Stimulated activated CD4-positive, alpha-beta T cell treated with anti-CD3 and anti-CD28 coated beads, Interleukin-4, amount 100 ng/mL, for 1 hour (primary cell): Measurements from ENCODE around the gene TPSAB1.
"Not testable (repeated sequence)": the region's sequence is repeated elsewhere in the genome, so short reads cannot be mapped to it uniquely, and the experiment has no call there.

Experiments
- DNase-seq: peaks from one replicate; pipeline ENCODE4 v3.0.0-alpha.2; 2020

TPSAB1 gene

GRCh38 chr16:1240436-1240835, at the start of gene TPSAB1:
Gene TPSAB1, plus strand, starts transcription at chr16:1240705. Its CDS starts 234 bp downstream, at chr16:1240939.
- DNase-seq, result peak; percentile 1

- DNase-seq, result not testable (repeated sequence)
Observed at GRCh38 chr16:1190789-1191188, 49.7 kb upstream of the TPSAB1 start.

DNA sequence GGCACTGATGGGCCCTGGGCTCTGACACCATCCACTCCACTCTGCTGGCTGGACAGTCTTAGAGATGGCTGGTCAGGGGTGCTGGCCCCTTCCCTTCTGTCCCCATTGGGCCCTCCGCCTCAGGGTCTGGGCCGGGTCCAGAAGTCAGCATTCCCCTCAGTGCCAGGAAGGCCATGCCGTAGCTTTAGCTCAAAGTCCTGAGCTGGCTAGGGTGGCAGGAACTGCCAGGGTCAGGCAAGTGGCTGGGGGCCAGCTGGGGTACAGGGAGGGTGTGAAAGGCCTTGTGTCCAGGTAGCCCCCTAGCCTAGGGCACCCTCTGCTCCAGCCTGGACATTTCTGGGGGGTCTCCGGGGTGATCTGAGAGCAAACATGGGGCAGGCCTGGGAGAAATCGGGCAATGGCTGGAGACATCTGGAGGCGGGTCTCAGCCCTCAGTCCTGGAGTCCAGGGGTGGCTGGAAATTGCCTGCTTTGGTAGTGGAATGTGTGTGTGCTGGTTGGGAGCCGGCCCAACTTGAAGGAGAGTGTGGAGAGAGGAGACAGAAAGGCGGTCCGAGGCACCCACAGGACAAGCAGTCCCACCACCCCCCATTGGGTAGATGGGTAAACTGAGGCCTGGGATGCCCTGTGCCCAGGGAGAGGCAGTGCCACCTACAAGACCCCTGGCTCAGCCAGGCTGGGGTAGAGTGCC, 48.0 kb upstream of the TPSAB1 start:
- DNase-seq, result no peak

DNA sequence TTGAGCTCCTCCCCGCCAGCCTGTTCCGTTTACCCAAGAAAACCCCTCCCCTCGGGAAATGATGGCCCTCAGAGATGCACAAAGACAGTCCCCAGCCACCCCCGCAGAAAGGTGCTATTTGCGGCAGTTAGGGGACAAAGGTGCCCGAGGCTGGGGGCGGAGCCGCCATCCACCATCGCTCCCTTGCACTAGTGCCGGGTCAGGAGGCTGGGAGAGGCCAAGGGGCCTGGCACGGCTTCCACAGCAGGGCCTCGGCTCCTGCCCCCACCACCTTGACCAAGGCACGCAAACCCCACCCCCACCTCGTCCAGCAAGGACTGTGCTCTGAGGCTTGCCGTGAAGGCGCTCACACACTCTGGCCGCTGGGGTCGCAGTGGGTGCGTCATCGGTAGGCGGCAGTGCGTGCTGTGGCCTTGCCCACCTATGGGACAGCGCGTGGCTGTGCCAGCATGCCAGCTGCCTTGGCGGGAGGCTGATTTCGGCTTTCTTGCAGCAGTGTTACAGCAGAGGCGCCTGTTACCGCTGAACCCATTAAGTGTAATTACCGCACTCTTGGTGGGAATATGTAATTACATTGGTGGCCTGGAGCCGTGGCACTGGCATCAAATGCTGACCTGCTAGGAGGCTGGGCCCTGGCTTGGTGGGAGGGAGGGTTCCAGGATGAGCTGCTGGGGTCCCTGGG, 47.2 kb upstream of the TPSAB1 start:
- no peak for DNase-seq

DNA sequence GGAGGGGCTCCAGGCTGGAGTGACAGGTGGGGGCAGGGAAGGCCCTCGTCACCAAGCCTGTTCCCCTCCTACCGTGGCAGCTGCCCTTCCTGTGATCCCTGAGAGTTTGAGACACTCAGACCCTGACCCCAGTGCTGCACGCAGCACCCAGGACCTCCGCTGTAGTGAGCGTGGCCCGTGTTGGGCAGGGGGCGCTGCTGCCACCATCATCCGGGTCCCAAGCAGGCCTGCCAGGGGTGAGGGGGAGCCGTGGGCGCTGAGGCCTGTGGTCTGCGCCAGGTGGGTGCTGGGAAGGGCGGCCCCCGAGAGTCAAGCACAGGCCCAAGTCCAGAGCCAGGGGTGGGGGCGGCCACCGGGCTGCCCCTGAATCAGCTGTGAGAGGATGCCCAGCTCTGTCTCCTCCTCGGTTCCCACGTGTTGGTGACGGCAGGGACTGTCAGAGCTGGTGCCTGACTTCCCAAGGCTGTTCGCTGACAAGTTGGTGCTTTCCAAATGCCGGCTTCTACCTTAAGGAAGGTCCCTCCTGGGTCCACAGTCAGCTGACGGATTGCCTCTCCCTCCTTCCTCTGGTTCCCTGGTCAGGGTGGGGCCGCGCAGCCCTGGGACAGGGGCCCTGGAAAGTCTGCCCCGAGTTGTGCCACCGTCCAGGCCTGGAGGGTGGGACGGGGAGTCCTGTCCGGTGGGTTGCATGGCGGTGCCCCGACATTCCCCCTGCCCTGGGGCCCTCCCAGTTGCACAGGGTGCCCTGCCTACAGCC, 46.5 kb upstream of the TPSAB1 start:
- DNase-seq, result no peak

DNA sequence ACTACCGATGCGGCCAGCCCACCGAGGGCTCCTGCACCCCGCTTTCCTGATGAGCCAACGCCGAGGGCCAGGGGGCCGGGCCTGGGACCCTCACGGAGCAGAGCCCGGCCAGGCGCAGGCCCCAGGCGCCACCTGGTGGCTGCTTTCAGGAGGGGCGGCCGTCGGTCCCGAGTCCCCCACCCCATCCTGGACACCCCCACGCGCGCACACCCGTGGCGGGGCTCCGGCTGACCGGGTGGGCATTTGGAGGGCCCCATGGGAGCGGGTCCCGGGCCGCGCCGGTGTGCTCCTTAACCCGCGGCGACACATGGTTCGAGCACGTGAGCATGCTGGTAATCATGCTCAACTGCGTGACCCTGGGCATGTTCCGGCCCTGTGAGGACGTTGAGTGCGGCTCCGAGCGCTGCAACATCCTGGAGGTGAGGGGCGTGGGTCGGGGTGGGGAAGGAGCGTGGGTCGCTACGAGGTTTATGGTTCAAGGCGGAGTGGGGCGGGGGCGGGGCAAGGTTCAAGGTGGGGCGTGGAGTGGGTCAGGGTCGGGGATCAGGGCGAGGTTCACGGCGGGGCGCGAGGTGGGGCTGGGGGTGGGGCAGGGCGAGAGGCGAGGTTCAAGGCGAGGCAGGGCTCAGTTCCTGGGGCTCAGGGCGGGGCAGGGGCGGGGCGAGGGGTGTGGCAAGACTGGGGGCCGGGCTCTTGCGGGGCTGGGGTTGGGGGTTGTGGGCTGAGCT, 45.7 kb upstream of the TPSAB1 start:
- DNase-seq, result peak; percentile 33

DNA sequence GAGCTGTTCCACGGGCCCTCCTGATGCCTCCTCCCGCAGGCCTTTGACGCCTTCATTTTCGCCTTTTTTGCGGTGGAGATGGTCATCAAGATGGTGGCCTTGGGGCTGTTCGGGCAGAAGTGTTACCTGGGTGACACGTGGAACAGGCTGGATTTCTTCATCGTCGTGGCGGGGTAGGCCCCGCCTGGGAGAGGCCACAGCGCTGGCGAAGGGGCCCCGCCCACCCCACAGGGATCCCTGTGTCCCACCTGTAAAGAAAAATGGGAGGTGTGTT, 45.2 kb upstream of the TPSAB1 start:
- no peak for DNase-seq

- no peak for DNase-seq
Observed at GRCh38 chr16:1196494-1196893, 44.0 kb upstream of the TPSAB1 start.

- DNase-seq, result no peak
Observed at GRCh38 chr16:1197237-1197866, 43.2 kb upstream of the TPSAB1 start.

GRCh38 chr16:1198194-1198593, 42.3 kb upstream of the TPSAB1 start:
- no peak for DNase-seq

DNA sequence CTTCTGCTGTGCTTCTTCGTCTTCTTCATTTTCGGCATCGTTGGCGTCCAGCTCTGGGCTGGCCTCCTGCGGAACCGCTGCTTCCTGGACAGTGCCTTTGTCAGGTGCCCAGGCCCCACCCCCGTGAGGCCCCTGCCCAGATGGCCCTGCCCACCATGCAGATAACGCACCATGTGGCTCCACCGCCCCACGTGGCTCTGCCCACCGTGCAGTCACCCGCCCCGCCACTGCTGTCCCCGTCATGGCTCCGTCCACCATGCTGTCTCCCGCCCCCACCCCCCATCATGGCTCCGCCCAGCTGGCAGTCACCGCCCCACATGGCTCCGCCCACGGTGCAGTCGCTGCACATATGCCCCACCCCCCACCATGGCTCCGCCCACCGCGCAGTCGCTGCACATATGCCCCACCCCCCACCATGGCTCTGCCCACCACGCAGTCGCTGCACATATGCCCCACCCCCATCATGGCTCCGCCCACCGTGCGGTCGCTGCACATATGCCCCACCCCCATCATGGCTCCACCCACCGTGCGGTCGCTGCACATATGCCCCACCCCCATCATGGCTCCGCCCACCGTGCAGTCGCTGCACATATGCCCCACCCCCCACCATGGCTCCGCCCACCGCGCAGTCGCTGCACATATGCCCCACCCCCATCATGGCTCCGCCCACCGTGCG, 41.7 kb upstream of the TPSAB1 start:
- DNase-seq, result not testable (repeated sequence)

DNA sequence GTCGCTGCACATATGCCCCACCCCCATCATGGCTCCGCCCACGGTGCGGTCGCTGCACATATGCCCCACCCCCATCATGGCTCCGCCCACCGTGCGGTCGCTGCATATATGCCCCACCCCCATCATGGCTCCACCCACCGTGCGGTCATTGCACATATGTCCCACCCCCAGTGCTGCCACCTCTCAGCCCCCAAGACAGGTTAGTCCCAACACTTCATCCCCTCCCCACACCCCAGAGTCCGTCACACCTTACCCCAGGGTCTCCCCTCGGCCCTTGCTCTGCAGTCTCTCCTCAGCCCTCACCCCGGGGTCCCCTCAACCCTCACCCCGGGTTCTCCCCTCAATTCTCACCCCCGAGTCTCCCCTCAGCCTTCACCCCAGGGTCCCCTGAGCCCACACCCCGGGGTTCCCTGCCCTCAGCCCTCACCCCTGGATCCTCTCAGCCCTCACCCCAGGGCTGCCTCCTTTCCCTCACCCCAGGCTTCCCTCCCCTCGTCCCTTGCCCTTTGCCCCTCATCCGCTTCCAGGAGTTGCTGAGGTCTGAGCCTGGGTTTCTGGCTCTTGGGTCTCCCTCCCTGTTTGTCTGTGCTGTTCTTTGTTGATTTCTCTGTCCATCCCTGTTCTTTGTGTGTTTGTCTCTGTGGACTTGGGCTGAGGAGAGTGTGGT, 41.0 kb upstream of the TPSAB1 start:
- no peak for DNase-seq

DNA sequence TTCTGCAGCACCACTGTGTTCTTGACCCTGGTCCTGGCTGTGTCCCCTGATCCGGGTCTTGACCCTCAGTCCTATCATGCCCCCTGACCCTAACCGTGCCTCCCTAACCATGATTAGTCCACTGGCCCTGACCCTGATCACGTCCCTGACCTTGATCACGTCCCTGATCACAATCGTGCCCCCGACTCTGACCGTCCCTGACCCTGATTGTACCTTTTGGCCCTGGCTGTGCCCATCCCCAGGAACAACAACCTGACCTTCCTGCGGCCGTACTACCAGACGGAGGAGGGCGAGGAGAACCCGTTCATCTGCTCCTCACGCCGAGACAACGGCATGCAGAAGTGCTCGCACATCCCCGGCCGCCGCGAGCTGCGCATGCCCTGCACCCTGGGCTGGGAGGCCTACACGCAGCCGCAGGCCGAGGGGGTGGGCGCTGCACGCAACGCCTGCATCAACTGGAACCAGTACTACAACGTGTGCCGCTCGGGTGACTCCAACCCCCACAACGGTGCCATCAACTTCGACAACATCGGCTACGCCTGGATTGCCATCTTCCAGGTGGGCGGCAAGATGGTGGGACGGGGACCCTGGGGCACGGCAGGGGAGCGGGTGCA, 40.4 kb upstream of the TPSAB1 start:
- DNase-seq, result no peak

DNA sequence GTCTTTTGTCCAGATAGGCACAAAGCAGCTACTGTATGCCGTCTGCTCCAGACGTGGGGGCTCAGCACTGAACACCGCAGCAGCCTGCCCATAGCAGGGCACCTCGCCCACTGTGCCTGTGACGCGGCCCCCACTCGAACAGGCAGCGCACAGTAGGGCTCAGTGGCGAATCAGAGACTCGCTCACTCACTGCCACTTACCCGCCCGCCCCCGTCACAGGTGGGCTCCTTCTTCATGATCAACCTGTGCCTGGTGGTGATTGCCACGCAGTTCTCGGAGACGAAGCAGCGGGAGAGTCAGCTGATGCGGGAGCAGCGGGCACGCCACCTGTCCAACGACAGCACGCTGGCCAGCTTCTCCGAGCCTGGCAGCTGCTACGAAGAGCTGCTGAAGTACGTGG, 39.1 kb upstream of the TPSAB1 start:
- DNase-seq, result no peak

- DNase-seq, result no peak
Observed at GRCh38 chr16:1202274-1202673, 38.2 kb upstream of the TPSAB1 start.

GRCh38 chr16:1204933-1205332, 35.6 kb upstream of the TPSAB1 start:
- no peak for DNase-seq

DNA sequence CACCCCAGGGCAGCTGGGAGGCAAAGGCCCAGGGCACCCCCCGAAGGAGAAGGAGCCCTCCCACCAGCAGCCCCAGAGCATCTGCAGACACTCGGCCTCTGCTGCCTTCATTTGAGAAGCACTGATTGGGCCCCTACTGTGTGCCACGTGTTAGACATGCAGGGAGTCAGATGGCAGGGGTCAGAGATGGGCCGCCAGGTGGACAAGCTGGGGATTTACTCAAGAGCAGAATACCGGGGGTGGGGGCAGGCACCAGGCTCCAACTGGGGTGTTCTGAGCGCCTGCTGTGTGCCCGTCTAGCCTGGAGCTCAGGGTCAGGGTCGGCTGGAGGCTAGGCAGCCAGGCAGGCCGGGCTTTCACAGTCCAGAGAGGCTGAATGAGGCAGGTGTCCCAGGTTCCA, 34.2 kb upstream of the TPSAB1 start:
- no peak for DNase-seq

GRCh38 chr16:1206786-1207185, 33.7 kb upstream of the TPSAB1 start:
- no peak for DNase-seq

GRCh38 chr16:1208239-1208830, 32.2 kb upstream of the TPSAB1 start:
- DNase-seq, result no peak

GRCh38 chr16:1209081-1209480, 31.4 kb upstream of the TPSAB1 start:
- no peak for DNase-seq

DNA sequence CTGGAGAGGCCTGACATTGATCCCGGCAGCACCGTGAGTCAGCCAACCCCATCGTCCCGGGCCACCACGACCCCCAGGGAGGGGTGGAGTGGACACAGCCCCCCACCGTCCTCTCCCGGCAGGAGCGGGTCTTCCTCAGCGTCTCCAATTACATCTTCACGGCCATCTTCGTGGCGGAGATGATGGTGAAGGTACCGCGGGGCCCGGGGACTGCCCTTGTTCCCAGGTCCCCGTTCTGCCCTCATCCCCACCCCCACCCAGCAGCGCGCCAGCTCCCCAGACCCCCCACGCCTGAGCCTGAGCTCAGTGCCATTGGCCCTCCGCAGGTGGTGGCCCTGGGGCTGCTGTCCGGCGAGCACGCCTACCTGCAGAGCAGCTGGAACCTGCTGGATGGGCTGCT, 30.0 kb upstream of the TPSAB1 start:
- no peak for DNase-seq
